PC-9 (cell line): ENCODE results near the gene HERPUD2. TPM values are rescaled to one million over a fixed set of nuclear protein-coding genes. Genes with fewer than 3 reads are reported as not detected.
"Not testable (repeated sequence)": the region's sequence is repeated elsewhere in the genome, so short reads cannot be mapped to it uniquely, and the experiment has no call there.

Experiments used
- BruUV-seq: library from RNA; stranded (reverse); fragments of 400-500 nt; replicated peaks from 2 replicates; lab custom pipeline; 2021; lab: Mats Ljungman, UMichigan
- CTCF ChIA-PET: fragments of 300-600 bp; sonication (Branson Sonifier 250); formaldehyde crosslinking; loops from one replicate; lab custom pipeline; 2022; ENCODE audit warnings: antibody characterized with exemption; lab: Charles Lee
- POLR2A ChIA-PET: fragments of 300-600 bp; sonication (Branson Sonifier 250); formaldehyde crosslinking; loops from one replicate; lab custom pipeline; 2022; ENCODE audit warnings: antibody characterized with exemption; ENCODE audit not compliant: unreplicated experiment; lab: Charles Lee
- DNase-seq, 2 experiments: peaks; one replicate each; pipeline versions ENCODE4 v3.0.0 to v3.0.0-alpha.2; 2015 to 2022; ENCODE audit warnings: mixed read lengths in 1 of 2
- H2AFZ ChIP-seq: fragments of 200-600 bp; sonication (generic); 2 replicates; pipeline ENCODE4 v1.8.1; 2017; ENCODE audit warnings: antibody characterized with exemption
- H3F3A ChIP-seq: fragments of 200-600 bp; sonication (generic); 2 replicates; pipeline ENCODE4 v1.8.1; 2017; ENCODE audit warnings: antibody characterized with exemption, mild to moderate bottlenecking, low read depth; ENCODE audit not compliant: insufficient read depth
- H3K27ac ChIP-seq: fragments of 200-600 bp; sonication (generic); 2 replicates; pipeline ENCODE4 v1.6.1; 2016; ENCODE audit warnings: mixed run types
- H3K27me3 ChIP-seq: fragments of 200-600 bp; sonication (generic); 2 replicates; pipeline ENCODE4 v1.6.1; 2016; ENCODE audit warnings: low read depth, mixed run types; ENCODE audit not compliant: insufficient read depth
- H3K36me3 ChIP-seq: fragments of 200-600 bp; sonication (generic); 2 replicates; pipeline ENCODE4 v1.6.1; 2016; ENCODE audit warnings: low read depth, mixed run types
- H3K4me1 ChIP-seq: fragments of 200-600 bp; sonication (generic); replicated peaks from 2 replicates; pipeline ENCODE4 v1.6.1; 2016; ENCODE audit warnings: mixed run types; ENCODE audit not compliant: insufficient read depth
- H3K4me2 ChIP-seq: fragments of 200-600 bp; sonication (generic); 2 replicates; pipeline ENCODE4 v1.6.1; 2017; ENCODE audit warnings: mixed run types
- H3K4me3 ChIP-seq: fragments of 200-600 bp; sonication (generic); 2 replicates; pipeline ENCODE4 v1.6.1; 2016; ENCODE audit warnings: mixed run types
- H3K79me2 ChIP-seq: fragments of 200-600 bp; sonication (generic); 2 replicates; pipeline ENCODE4 v1.6.1; 2017; ENCODE audit warnings: low read depth, mixed run types
- H3K9me2 ChIP-seq: fragments of 200-600 bp; sonication (generic); 2 replicates; pipeline ENCODE4 v1.8.1; 2017; ENCODE audit warnings: mild to moderate bottlenecking; ENCODE audit not compliant: insufficient read depth
- H3K9me3 ChIP-seq: fragments of 200-600 bp; sonication (generic); 2 replicates; pipeline ENCODE4 v1.8.1; 2016; ENCODE audit warnings: low read depth; ENCODE audit not compliant: insufficient read depth
- H4K20me1 ChIP-seq: fragments of 200-600 bp; sonication (generic); 2 replicates; pipeline ENCODE4 v1.8.1; 2017; ENCODE audit not compliant: insufficient read depth
- EZH2 ChIP-seq: fragments of 200-600 bp; sonication (generic); IDR thresholded peaks from 2 replicates; pipeline ENCODE4 v1.8.0; 2017; ENCODE audit warnings: antibody characterized with exemption, low read depth
- intact Hi-C: fragments of 100-400 bp; cut with micrococcal nuclease; formaldehyde crosslinking; loops from one replicate; pipeline ENCODE4 v1.10.0; 2022; ENCODE audit not compliant: unreplicated experiment
- total RNA-seq: library from RNA; stranded (reverse); gene quantifications from 2 replicates; pipeline ENCODE4 v1.2.3, GENCODE V29; 2021
- TF ChIP-seq, protein P1 (sequence below): fragments of 200-600 bp; sonication (generic); conservative IDR thresholded peaks from 2 replicates; pipeline ENCODE4 v1.6.1; 2017; ENCODE audit warnings: mixed run types, antibody characterized with exemption, mild to moderate bottlenecking, moderate library complexity

Gene HERPUD2
- total RNA-seq, 1 experiment from 2014 or later, result 53.4 TPM

DNA sequence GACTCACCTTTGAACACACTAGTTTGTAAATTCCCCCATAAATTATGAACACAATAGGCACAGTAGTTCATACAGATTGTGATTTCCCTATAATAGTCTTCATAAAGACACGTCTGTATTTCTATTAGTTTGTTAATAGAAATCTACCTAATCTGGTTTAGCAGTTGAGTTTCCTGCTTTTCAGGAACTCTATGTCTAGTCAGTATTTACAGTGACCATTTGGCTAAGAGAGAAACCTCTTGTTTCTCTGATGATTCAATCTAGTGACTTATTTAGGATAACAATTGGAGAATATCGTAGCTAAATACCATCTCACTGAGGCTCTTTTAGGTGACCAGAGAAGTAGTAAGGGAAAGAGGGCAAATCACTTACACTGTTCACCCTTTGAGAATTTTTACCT, 5.9 kb upstream of the HERPUD2 start:
- CTCF ChIA-PET, result interaction anchor here (0.5 kb wide), 1 partner anchor 241 kb away, joined by 3 read pairs; no protein-coding TSS in a partner anchor
- TF ChIP-seq, protein P1, sequence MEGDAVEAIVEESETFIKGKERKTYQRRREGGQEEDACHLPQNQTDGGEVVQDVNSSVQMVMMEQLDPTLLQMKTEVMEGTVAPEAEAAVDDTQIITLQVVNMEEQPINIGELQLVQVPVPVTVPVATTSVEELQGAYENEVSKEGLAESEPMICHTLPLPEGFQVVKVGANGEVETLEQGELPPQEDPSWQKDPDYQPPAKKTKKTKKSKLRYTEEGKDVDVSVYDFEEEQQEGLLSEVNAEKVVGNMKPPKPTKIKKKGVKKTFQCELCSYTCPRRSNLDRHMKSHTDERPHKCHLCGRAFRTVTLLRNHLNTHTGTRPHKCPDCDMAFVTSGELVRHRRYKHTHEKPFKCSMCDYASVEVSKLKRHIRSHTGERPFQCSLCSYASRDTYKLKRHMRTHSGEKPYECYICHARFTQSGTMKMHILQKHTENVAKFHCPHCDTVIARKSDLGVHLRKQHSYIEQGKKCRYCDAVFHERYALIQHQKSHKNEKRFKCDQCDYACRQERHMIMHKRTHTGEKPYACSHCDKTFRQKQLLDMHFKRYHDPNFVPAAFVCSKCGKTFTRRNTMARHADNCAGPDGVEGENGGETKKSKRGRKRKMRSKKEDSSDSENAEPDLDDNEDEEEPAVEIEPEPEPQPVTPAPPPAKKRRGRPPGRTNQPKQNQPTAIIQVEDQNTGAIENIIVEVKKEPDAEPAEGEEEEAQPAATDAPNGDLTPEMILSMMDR, result no peak
- no peak for TF ChIP-seq EZH2
- intact Hi-C loops, result no loop called here
- BruUV-seq, result no TSS peak
- Histone ChIP-seq H4K20me1 (no peaks in the 10 kb centered on the region), H3K27me3 (no peaks in the 10 kb centered on the region), H3K36me3 (no peaks in the 10 kb centered on the region), H3K4me2 (no peak overlapping the region), H3K9me3 (peaks cover 13% of the 10 kb centered on the region; the same call in 1 of the 2 replicates), H3K4me1 (peaks cover 25% of the 10 kb centered on the region), H3K27ac (no peak overlapping the region), H3F3A (peaks cover 40% of the 10 kb centered on the region), H2AFZ (no peak overlapping the region), H3K9me2 (no peaks in the 10 kb centered on the region), H3K4me3 (no peak overlapping the region), H3K79me2 (peaks cover 8% of the 10 kb centered on the region)
- POLR2A ChIA-PET, result no interaction called here
- no peak for DNase-seq

DNA sequence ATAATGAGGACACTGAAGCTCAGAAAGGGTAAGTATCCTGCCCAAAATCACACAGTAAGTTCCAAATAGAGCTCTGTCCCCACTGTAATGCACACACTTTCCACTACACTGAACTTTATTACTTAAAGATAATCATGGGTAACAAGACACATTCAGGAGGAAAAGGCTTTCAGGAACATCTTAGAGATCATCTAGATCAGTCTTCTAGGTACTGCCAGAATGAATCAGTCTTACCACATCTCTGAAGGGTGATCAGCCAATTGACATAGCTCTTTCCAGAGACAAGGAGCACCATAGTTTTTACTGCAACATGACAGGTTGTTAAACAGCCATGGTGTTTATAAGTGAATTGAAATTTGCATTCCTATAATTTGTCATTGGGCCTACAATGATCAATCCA, 5.4 kb upstream of the HERPUD2 start:
- H3K9me3 ChIP-seq, result peaks cover 13% of the 10 kb centered on the region; the same call in 1 of the 2 replicates
- ChIA-PET CTCF (no interaction called here), POLR2A (no interaction called here)
- intact Hi-C loops, result no loop called here
- peaks cover 13% of the 10 kb centered on the region for H3K79me2 ChIP-seq
- no peaks in the 10 kb centered on the region for H3K27me3 ChIP-seq
- TF ChIP-seq, protein P1, result no peak
- no peak for TF ChIP-seq EZH2
- H3F3A ChIP-seq, result peaks cover 43% of the 10 kb centered on the region
- DNase-seq, result no peak
- H4K20me1 ChIP-seq, result no peaks in the 10 kb centered on the region
- H3K4me3 ChIP-seq, result no peak overlapping the region
- H2AFZ ChIP-seq, result no peak overlapping the region
- H3K27ac ChIP-seq, result no peak overlapping the region
- BruUV-seq, result no TSS peak
- H3K36me3 ChIP-seq, result no peaks in the 10 kb centered on the region
- no peaks in the 10 kb centered on the region for H3K9me2 ChIP-seq
- H3K4me2 ChIP-seq, result no peak overlapping the region
- peaks cover 27% of the 10 kb centered on the region for H3K4me1 ChIP-seq

DNA sequence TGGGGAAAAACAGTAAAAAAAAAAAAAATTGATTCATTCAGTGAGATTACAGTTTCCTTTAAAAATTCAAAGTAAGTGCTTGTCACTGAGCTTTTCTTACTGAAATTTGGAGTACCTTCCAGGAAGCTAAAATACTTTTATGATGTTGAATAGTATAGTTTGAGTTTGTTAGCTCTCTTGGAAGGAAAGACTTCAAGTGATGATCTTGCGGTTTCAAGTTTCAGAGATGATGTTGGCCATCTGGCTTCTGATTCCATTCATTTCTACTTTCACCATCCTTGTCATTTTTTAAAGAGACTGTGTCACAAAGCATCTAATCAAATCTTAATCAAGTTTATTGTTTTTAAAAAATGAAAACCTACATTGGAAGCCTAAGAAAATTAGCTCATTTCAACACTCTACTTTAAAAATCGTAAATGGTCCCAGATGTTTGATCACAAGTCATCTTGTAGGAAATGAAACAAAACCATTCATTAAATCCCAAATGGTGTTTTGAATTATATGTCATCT, 4.9 kb upstream of the HERPUD2 start:
- H3K36me3 ChIP-seq, result no peaks in the 10 kb centered on the region
- no peak for TF ChIP-seq EZH2
- TF ChIP-seq, protein P1, result no peak
- H3K4me3 ChIP-seq, result no peak overlapping the region
- peaks cover 27% of the 10 kb centered on the region for H3K4me1 ChIP-seq
- BruUV-seq, result no TSS peak
- POLR2A ChIA-PET, result no interaction called here
- CTCF ChIA-PET, result no interaction called here
- H2AFZ ChIP-seq, result no peak overlapping the region
- H3K4me2 ChIP-seq, result no peak overlapping the region
- no peaks in the 10 kb centered on the region for H4K20me1 ChIP-seq
- no peaks in the 10 kb centered on the region for H3K27me3 ChIP-seq
- no peak overlapping the region for H3K27ac ChIP-seq
- peaks cover 44% of the 10 kb centered on the region for H3F3A ChIP-seq
- intact Hi-C loops, result loop anchor here (5.0 to 10.0 kb wide), 2 partner anchors 455 to 602 kb away; partner anchors contain the start of gene EEPD1
- H3K79me2 ChIP-seq, result peaks cover 15% of the 10 kb centered on the region
- peaks cover 13% of the 10 kb centered on the region; the same call in 1 of the 2 replicates for H3K9me3 ChIP-seq
- no peak for DNase-seq
- no peaks in the 10 kb centered on the region for H3K9me2 ChIP-seq

DNA sequence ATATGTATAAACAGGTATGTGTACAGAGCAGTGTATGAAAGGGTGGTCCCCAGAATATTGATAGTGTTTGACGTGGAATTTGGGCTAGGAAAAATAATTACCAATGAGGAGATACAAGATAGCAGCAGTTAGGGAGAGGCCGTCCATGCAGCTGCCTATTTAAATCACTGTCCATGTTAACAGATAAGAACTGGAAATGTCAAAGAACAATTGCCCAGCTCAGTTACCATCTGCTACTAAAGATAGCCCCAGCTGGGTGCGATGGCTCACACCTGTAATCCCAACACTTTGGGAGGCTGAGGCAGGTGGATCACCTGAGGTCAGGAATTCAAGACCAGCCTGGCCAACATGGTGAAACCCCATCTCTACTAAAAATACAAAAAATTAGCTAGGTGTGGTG, 3.4 kb upstream of the HERPUD2 start:
- not testable (repeated sequence) for H3K9me2 ChIP-seq, H2AFZ ChIP-seq, DNase-seq, BruUV-seq, H3K4me3 ChIP-seq, H4K20me1 ChIP-seq, H3K4me2 ChIP-seq, H3K27me3 ChIP-seq, H3K27ac ChIP-seq, H3K36me3 ChIP-seq
- POLR2A ChIA-PET, result interaction anchor here (1.5 kb wide), 1 partner anchor 102 kb away, joined by 14 read pairs; the partner anchor contains the start of gene SEPTIN7
- CTCF ChIA-PET, result interaction anchor here (0.6 kb wide), 1 partner anchor 216 kb away, joined by 3 read pairs; no protein-coding TSS in a partner anchor
- peaks cover 47% of the 10 kb centered on the region for H3F3A ChIP-seq
- peaks cover 33% of the 10 kb centered on the region for H3K4me1 ChIP-seq
- peaks cover 13% of the 10 kb centered on the region; the same call in 1 of the 2 replicates for H3K9me3 ChIP-seq
- intact Hi-C loops, result loop anchor here (5.0 to 10.0 kb wide), 2 partner anchors 456 to 604 kb away; partner anchors contain the start of gene EEPD1
- H3K79me2 ChIP-seq, result peaks cover 26% of the 10 kb centered on the region
